GM12864 (cell line): ENCODE measurements around the gene ADAM8.

ENCODE experiments used
- DNase-seq: peaks from one replicate; pipeline ENCODE4 v3.0.0-alpha.2; 2011; ENCODE audit warnings: low read depth
- H3K4me3 ChIP-seq: 2 replicates; pipeline ENCODE4 v1.5.1; 2011; ENCODE audit warnings: mild to moderate bottlenecking, low read depth, low read length, control low read depth
- CTCF ChIP-seq: IDR thresholded peaks from 2 replicates; pipeline ENCODE4 v1.5.1; 2011; ENCODE audit warnings: low read depth, mild to moderate bottlenecking, moderate library complexity, low read length, control low read depth, inconsistent platforms; ENCODE audit errors: missing control alignments

Gene ADAM8

GRCh38 chr10:133241501-133242205 is 35.0 kb downstream of the ADAM8 start:
- peak overlapping the region; percentile 43 for H3K4me3 ChIP-seq
- TF ChIP-seq CTCF, result no peak
- DNase-seq, result no peak

DNA sequence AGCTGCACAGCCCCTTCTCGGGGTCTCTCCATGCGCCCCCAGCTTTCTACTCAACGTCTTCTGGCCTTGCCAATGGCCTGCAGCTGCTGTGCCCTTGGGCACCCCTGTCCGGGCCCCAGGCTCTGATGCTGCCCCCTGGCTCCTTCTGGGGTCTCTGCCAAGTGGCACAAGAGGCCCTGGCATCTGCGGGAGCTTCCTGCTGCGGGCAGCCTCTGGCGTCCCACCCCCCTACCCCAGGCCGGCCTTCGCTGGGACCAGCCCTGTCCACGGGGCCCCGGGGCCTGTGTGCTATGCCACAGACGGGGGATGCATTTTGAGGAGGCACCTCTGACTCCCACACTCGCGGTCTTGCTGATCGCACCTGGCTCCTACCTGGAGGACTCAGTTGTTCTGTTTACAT is 36.7 kb downstream of the ADAM8 start:
- no peak for DNase-seq
- no peak overlapping the region for H3K4me3 ChIP-seq
- TF ChIP-seq CTCF, result no peak

DNA sequence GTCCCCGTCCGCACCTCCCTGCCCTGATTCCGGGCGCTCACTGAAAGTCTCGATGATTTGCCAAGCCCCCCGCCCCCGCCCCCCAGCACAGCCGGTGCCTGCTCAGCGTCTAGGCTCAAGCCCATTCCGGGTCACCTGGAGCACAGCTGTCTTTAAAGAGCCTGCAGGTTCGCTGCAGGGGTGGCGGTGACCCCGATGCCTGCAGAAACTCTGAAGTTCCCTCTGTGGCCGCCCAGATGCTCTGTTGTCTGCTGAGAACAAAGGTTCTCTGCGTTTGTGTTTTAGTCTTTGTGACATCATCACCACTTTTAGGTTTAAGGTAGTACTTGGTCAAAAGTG is 38.2 kb downstream of the ADAM8 start:
- TF ChIP-seq CTCF, result no peak
- no peak for DNase-seq
- H3K4me3 ChIP-seq, result no peak overlapping the region

- no peak for TF ChIP-seq CTCF
- DNase-seq, result no peak
- no peak within 1 kb of the TSS for H3K4me3 ChIP-seq
Observed at GRCh38 chr10:133237588-133238465, 38.8 kb downstream of the ADAM8 start, which contains the start of gene VENTX. VENTX (plus strand) TSS chr10:133237855; CDS start chr10:133237915, 60 bp downstream.

DNA sequence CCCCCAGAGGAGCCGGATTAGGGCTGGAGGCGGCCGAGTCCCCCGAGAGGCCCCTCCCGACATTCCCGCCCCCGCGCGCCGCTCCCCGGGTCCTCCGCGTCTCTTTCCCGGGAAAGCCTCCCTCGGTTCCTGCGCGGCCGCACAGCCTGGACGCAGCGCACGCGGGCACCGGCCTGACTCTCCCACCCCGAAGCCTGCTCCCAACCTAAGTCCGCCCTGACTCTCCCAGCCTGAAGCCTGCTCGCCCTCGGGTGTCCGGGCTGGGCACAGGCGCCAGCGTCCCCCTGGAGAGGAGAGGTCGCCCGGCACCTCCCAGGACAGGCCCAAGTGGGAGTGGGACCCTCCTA is 39.5 kb downstream of the ADAM8 start:
- DNase-seq, result no peak
- no peak overlapping the region for H3K4me3 ChIP-seq
- no peak for TF ChIP-seq CTCF

GRCh38 chr10:133236401-133237240 is 40.0 kb downstream of the ADAM8 start:
- H3K4me3 ChIP-seq, result no peak overlapping the region
- DNase-seq, result no peak
- no peak for TF ChIP-seq CTCF
